Erythroblast (primary cell): Measurements from ENCODE around the gene SLC12A2.

Experiments
- DNase-seq, 2 experiments: peaks; one replicate each; lab custom pipeline; 2025; lab: John Stamatoyannopoulos, UW
- GATA1 ChIP-seq: IDR thresholded peaks from 2 replicates; pipeline ENCODE4 v1.6.1; 2011; ENCODE audit warnings: low read depth, mild to moderate bottlenecking, control low read depth, low read length, moderate library complexity
- POLR2A ChIP-seq: IDR thresholded peaks from 2 replicates; pipeline ENCODE4 v1.6.1; 2011; ENCODE audit warnings: mild to moderate bottlenecking, low read length

The SLC12A2 gene

DNA sequence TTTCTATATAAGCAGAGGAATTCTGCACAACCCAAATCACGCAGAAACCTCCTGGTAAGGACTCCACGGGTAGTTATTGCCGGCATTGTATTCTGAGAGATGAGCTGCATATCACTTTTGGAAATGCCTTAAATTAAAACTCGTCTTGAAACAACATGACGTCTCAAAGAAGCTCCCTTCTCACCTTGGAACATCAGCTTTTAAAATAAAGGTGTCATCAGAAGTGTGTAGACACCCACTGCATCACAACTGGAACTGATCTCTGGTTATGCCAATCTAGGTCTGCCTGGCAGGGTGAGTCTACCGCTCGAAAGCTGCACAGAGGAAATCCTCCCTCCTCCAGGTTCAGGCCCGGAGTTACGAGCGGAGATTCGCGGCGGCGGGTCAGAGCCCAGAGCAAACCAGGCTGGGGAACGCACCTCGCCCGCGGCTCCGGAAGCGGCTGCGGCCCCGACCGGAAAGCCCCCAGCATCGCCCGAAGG, 974 bp upstream of the SLC12A2 start:
- TF ChIP-seq GATA1: no peak
- TF ChIP-seq POLR2A: no peak
- DNase-seq: no peak

DNA sequence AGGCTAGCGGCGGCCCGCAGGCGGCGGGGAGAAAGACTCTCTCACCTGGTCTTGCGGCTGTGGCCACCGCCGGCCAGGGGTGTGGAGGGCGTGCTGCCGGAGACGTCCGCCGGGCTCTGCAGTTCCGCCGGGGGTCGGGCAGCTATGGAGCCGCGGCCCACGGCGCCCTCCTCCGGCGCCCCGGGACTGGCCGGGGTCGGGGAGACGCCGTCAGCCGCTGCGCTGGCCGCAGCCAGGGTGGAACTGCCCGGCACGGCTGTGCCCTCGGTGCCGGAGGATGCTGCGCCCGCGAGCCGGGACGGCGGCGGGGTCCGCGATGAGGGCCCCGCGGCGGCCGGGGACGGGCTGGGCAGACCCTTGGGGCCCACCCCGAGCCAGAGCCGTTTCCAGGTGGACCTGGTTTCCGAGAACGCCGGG, 253 bp downstream of the SLC12A2 start:
- no peak for DNase-seq
- TF ChIP-seq GATA1 (no peak), POLR2A (no peak)

DNA sequence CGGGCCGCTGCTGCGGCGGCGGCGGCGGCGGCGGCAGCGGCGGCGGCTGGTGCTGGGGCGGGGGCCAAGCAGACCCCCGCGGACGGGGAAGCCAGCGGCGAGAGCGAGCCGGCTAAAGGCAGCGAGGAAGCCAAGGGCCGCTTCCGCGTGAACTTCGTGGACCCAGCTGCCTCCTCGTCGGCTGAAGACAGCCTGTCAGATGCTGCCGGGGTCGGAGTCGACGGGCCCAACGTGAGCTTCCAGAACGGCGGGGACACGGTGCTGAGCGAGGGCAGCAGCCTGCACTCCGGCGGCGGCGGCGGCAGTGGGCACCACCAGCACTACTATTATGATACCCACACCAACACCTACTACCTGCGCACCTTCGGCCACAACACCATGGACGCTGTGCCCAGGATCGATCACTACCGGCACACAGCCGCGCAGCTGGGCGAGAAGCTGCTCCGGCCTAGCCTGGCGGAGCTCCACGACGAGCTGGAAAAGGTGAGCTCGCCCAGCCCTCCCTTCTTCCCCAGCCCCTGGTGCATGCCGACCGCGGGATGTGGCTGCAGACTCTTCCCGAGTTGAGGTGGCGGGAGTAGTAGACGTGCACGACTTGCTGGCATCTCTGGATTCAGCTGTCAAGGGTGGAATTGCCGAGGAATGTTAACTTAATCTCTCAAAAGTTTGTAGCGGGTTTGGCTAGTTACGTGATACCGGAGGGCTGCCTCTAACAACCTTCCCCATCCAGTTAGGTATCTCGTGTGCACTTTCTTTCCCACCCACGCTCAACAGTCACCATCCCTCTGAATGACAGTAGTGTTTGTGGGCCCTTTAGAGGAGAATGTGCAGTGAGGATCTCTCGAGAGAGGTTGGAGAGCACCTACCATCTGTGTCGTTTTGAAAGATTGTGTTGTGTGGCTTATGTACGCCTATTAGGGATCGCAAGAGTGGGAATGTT, 932 bp downstream of the SLC12A2 start:
- TF ChIP-seq GATA1 (no peak), POLR2A (no peak)
- DNase-seq: peak; percentile 22 to 27

DNA sequence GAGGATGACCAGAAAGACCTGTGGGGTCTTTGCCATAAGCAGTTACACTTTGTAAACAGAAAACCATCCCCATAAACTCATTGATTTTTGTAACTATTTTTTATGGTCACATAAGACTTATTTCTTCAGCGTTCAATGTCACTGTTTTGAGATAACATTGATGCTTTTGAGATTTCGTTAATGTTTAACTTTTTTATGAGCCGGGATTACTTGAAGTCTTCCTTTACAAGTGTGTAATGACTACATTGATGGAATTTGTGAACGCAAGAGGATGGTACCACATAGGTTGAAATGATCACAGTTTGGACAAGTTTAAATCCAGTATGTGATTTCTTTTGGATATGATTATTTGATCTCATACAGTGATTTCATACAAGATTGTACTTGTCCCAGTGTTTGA, 1.8 kb downstream of the SLC12A2 start:
- no peak for TF ChIP-seq GATA1
- no peak for TF ChIP-seq POLR2A
- DNase-seq: no peak

- no peak for DNase-seq
- TF ChIP-seq GATA1 (no peak), POLR2A (no peak)
These were observed 8.0 kb downstream of the SLC12A2 start for GRCh38 chr5:128091579-128091978.

GRCh38 chr5:128092144-128092543, 8.6 kb downstream of the SLC12A2 start:
- no peak for DNase-seq
- TF ChIP-seq POLR2A (no peak), GATA1 (no peak)

GRCh38 chr5:128093368-128093767, 9.8 kb downstream of the SLC12A2 start:
- DNase-seq: no peak
- TF ChIP-seq GATA1 (no peak), POLR2A (no peak)

GRCh38 chr5:128097224-128097623, 13.7 kb downstream of the SLC12A2 start:
- DNase-seq: no peak
- TF ChIP-seq POLR2A: no peak
- TF ChIP-seq GATA1: no peak

GRCh38 chr5:128097781-128098180, 14.2 kb downstream of the SLC12A2 start:
- TF ChIP-seq GATA1 (no peak), POLR2A (no peak)
- no peak for DNase-seq

- TF ChIP-seq GATA1 (no peak), POLR2A (no peak)
- DNase-seq: no peak
These were observed 16.4 kb downstream of the SLC12A2 start for GRCh38 chr5:128099944-128100343.

DNA sequence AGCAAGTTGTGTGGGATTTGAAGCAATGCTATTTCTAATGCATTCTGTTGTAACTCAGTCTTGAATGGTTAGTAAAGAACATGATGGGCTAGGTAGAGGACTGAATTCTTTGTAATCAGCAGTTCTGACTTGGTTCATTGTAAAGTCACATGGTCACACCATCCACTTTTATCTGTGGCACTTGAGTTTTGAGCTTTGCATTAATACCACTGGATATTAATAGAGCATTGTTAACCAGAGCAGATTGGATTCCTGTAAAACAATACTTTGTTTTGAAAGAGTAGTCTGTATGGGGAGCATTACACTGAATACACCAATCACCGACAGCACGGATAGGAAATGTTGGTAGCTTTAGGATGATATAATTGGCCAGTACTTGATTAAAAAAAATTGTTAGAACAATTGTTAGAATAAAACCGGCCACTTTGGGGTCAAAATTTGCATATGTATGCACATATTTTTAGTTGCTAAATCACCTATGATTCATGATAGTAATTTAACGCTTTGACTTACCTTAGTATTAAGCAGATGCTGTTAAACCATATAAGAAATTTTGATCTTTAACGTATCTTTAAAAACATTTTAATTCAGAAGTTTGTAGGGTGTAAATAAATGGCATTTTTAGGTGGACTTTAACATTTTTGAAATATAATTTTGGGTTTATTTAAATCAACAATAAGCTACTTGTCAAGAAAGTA, 17.4 kb downstream of the SLC12A2 start:
- TF ChIP-seq POLR2A: no peak
- no peak for TF ChIP-seq GATA1
- DNase-seq: no peak

GRCh38 chr5:128101676-128102075, 18.1 kb downstream of the SLC12A2 start:
- peak in 1 of 2 experiments; percentile 5 for DNase-seq
- no peak for TF ChIP-seq GATA1
- no peak for TF ChIP-seq POLR2A

- no peak for DNase-seq
- TF ChIP-seq POLR2A: no peak
- TF ChIP-seq GATA1: no peak
These were observed 21.6 kb downstream of the SLC12A2 start for GRCh38 chr5:128105203-128105602.

DNA sequence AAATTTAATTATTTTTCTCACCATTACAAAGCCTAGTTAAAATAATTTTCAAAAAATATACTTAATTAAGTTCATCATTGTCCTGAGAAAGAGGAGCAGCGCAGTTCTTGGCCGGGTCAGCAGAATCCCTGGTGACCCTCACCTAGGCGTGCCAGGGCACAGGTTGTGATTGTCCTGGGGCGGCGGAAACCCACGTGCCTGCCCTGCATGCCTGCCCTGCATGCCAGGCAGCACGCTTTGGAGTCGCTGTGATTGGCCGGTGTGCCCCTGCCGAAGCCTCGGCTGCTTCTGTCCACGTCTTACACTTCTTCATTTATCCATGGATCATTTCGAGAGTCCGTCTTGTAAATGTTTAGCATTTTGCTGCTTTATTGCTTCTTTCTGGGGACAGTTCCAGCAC, 25.6 kb downstream of the SLC12A2 start:
- no peak for DNase-seq
- TF ChIP-seq POLR2A (no peak), GATA1 (no peak)
